Duodenal mucosa (tissue), 2 donors: ENCODE measurements around the gene PCSK7.

Experiments
- H3K27ac ChIP-seq: one replicate; pipeline ENCODE4 v1.7.0; 2013; ENCODE audit warnings: low read depth, low read length
- H3K27me3 ChIP-seq, 2 donors: one replicate each; pipeline ENCODE4 v1.7.0; 2013; ENCODE audit warnings: low read length in 2 of 2, control low read depth in 1 of 2; ENCODE audit not compliant: insufficient read depth in 2 of 2, control insufficient read depth in 1 of 2
- H3K36me3 ChIP-seq, 2 donors: one replicate each; pipeline ENCODE4 v1.7.0; 2013; ENCODE audit warnings: low read length in 2 of 2, control low read depth in 1 of 2; ENCODE audit not compliant: insufficient read depth in 2 of 2, control insufficient read depth in 1 of 2
- H3K4me1 ChIP-seq, 2 donors: one replicate each; pipeline ENCODE4 v1.7.0; 2013; ENCODE audit warnings: low read length in 2 of 2, control low read depth in 1 of 2; ENCODE audit not compliant: insufficient read depth in 2 of 2, control insufficient read depth in 1 of 2
- H3K4me3 ChIP-seq, 2 donors: one replicate each; pipeline ENCODE4 v1.7.0; 2013; ENCODE audit warnings: low read length in 2 of 2, low read depth in 1 of 2
- H3K9ac ChIP-seq, 2 donors: one replicate each; pipeline ENCODE4 v1.7.0; 2013; ENCODE audit warnings: low read length in 2 of 2, low read depth in 1 of 2
- H3K9me3 ChIP-seq, 2 donors: one replicate each; pipeline ENCODE4 v1.7.0; 2013; ENCODE audit warnings: low read length in 2 of 2, control low read depth in 1 of 2; ENCODE audit not compliant: control insufficient read depth in 1 of 2

Gene PCSK7

GRCh38 chr11:117199053-117199915, 32.6 kb downstream of the PCSK7 start, which contains the start of gene TAGLN:
TAGLN (plus strand) TSS chr11:117199370; CDS start chr11:117203014, 3,644 bp downstream.
- H3K4me3 ChIP-seq, result peak within 1 kb of the TSS; percentile 43 to 50
- H3K27me3 ChIP-seq, result no peaks in the 10 kb centered on the region
- H3K27ac ChIP-seq, result peak within 1 kb of the TSS; percentile 81
- no peaks in the 10 kb centered on the region for H3K9me3 ChIP-seq
- H3K36me3 ChIP-seq, result peaks cover 12 to 28% of the 10 kb centered on the region in 2 donors
- H3K9ac ChIP-seq, result peak within 1 kb of the TSS in 1 of 2 donors; percentile 61
- peaks cover 17 to 19% of the 10 kb centered on the region in 2 donors for H3K4me1 ChIP-seq

DNA sequence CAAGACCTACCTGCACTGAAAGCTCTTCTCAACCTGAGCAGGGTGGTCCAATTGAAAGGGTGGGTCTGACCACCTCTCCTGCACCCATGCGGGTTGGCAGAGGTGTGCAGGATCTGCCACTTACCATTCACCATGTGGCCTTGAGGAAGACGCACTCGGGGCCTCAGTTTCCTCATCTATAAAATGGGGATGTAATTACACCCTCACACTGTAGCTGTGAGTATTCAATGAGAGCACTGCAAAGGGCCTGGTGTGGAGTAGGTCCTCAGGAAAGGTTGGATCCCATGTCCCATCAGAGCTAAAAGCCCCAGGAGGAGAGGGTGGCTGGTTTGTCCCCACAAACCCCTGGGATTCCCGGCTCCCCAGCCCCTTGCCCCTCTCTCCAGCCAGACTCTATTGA, 33.3 kb downstream of the PCSK7 start:
- Histone ChIP-seq H3K27me3 (no peaks in the 10 kb centered on the region), H3K4me1 (peaks cover 19% of the 10 kb centered on the region in 2 donors), H3K9ac (peak overlapping the region in 1 of 2 donors; percentile 44), H3K27ac (peak overlapping the region; percentile 57), H3K9me3 (no peaks in the 10 kb centered on the region), H3K4me3 (no peak overlapping the region), H3K36me3 (peaks cover 8 to 27% of the 10 kb centered on the region in 2 donors)

GRCh38 chr11:117197516-117198456, 34.1 kb downstream of the PCSK7 start:
- H3K27me3 ChIP-seq, result no peaks in the 10 kb centered on the region
- H3K36me3 ChIP-seq, result peaks cover 11 to 28% of the 10 kb centered on the region in 2 donors
- H3K4me1 ChIP-seq, result peaks cover 19% of the 10 kb centered on the region in 2 donors
- peak overlapping the region; percentile 57 for H3K27ac ChIP-seq
- H3K9ac ChIP-seq, result peak overlapping the region in 1 of 2 donors; percentile 44
- H3K9me3 ChIP-seq, result no peaks in the 10 kb centered on the region
- H3K4me3 ChIP-seq, result no peak overlapping the region

DNA sequence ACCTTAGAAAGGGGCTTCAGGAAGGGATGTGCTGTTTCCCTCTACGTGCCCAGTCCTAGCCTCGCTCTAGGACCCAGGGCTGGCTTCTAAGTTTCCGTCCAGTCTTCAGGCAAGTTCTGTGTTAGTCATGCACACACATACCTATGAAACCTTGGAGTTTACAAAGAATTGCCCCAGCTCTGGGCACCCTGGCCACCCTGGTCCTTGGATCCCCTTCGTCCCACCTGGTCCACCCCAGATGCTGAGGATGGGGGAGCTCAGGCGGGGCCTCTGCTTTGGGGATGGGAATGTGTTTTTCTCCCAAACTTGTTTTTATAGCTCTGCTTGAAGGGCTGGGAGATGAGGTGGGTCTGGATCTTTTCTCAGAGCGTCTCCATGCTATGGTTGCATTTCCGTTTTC, 34.9 kb downstream of the PCSK7 start:
- H3K36me3 ChIP-seq, result peaks cover 18 to 36% of the 10 kb centered on the region in 2 donors
- no peaks in the 10 kb centered on the region for H3K9me3 ChIP-seq
- no peaks in the 10 kb centered on the region for H3K27me3 ChIP-seq
- H3K4me3 ChIP-seq, result no peak overlapping the region
- peaks cover 19% of the 10 kb centered on the region in 2 donors for H3K4me1 ChIP-seq
- no peak overlapping the region for H3K9ac ChIP-seq
- H3K27ac ChIP-seq, result no peak overlapping the region

DNA sequence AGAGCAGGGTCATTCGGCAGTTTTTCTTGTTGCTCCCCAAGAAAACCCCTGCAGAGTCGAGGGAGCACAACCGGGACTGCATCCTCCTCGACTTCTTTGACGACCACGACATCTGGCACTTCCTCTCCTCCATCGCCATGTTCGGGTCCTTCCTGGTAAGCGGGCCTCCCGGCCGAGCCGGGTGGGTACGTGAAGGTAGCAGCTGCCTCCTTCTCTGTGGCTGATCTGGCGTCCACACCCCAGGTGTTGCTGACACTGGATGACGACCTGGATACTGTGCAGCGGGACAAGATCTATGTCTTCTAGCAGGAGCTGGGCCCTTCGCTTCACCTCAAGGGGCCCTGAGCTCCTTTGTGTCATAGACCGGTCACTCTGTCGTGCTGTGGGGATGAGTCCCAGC, 36.1 kb downstream of the PCSK7 start:
- Histone ChIP-seq H3K27ac (no peak overlapping the region), H3K4me3 (no peak overlapping the region), H3K4me1 (peaks cover 19% of the 10 kb centered on the region in 2 donors), H3K36me3 (peaks cover 18 to 42% of the 10 kb centered on the region in 2 donors), H3K9me3 (no peaks in the 10 kb centered on the region), H3K27me3 (no peaks in the 10 kb centered on the region), H3K9ac (no peak overlapping the region)

GRCh38 chr11:117195258-117195657, 36.6 kb downstream of the PCSK7 start:
- Histone ChIP-seq H3K36me3 (peaks cover 18 to 47% of the 10 kb centered on the region in 2 donors), H3K4me3 (no peak overlapping the region)

GRCh38 chr11:117194267-117194666, 37.6 kb downstream of the PCSK7 start:
- H3K9ac ChIP-seq, result no peak overlapping the region
- H3K36me3 ChIP-seq, result peaks cover 22 to 57% of the 10 kb centered on the region in 2 donors
- H3K4me3 ChIP-seq, result no peak overlapping the region
- no peaks in the 10 kb centered on the region for H3K27me3 ChIP-seq
- peaks cover 16 to 19% of the 10 kb centered on the region in 2 donors for H3K4me1 ChIP-seq
- H3K27ac ChIP-seq, result no peak overlapping the region
- no peaks in the 10 kb centered on the region for H3K9me3 ChIP-seq

More at GRCh38 chr11:117195258-117195657, 36.6 kb downstream of the PCSK7 start:
- no peak overlapping the region for H3K27ac ChIP-seq
- peaks cover 19% of the 10 kb centered on the region in 2 donors for H3K4me1 ChIP-seq
- H3K27me3 ChIP-seq, result no peaks in the 10 kb centered on the region
- H3K9me3 ChIP-seq, result no peaks in the 10 kb centered on the region
- H3K9ac ChIP-seq, result no peak overlapping the region

GRCh38 chr11:117193130-117194020, 38.5 kb downstream of the PCSK7 start:
- Histone ChIP-seq H3K27ac (no peak overlapping the region), H3K9me3 (no peaks in the 10 kb centered on the region), H3K36me3 (peaks cover 30 to 65% of the 10 kb centered on the region in 2 donors), H3K27me3 (no peaks in the 10 kb centered on the region), H3K4me1 (peaks cover 13 to 16% of the 10 kb centered on the region in 2 donors), H3K4me3 (no peak overlapping the region), H3K9ac (no peak overlapping the region)

- Histone ChIP-seq H3K9me3 (no peaks in the 10 kb centered on the region), H3K4me3 (no peak overlapping the region), H3K27ac (no peak overlapping the region), H3K4me1 (peaks cover 10 to 13% of the 10 kb centered on the region in 2 donors), H3K27me3 (no peaks in the 10 kb centered on the region), H3K36me3 (peaks cover 33 to 75% of the 10 kb centered on the region in 2 donors), H3K9ac (no peak overlapping the region)
Observed at GRCh38 chr11:117192401-117192875, 39.4 kb downstream of the PCSK7 start.
